GM18909 (cell line): Measurements from ENCODE around the gene ATP6V0D1.
"Not testable (repeated sequence)": the region's sequence is repeated elsewhere in the genome, so short reads cannot be mapped to it uniquely, and the experiment has no call there.

Experiments used
- ATAC-seq: cut with Tn5 transposase; IDR thresholded peaks from one replicate; pipeline ENCODE4 v1.9.1; 2021; ENCODE audit warnings: mild to moderate bottlenecking; ENCODE audit not compliant: unreplicated experiment, poor library complexity

ATP6V0D1 gene

DNA sequence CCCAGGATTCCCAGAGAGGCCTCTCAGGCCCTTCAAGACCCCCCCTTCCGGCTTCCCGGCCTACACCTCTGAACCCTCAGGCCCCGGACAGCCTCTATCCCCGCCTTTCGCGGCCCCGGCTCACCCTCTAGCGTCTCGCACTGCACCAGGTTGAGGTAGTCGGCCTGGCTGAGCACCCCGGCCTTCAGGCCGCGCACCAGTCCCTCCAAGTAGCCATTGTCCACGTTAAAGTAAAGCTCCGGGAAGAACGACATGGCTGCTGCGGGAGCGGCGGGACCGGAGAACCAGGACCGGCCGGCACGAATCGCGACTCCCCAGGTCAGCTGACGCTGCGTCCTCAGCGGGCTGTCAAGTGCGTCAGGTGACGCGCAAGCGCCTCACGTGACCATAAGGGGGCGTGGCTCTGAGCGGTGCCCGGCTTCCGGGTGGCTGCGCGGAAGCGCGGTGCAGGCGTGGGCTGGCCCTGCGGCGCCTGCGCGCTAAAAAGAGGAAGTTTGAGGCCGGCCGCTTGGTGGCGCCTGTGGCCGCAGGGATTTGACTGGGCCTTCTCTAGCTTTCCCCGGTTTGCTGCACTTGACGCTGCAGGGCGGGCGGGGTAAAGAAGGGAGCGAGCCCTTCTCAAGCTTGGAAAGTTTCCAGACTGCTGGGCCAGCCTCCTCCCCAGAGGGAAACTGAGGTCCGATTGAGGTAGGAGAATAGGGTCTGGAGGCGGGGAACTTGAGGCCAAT, at the start of gene ATP6V0D1:
ATP6V0D1 (minus strand) TSS at position 325 of the 728 bp plus-strand sequence; CDS start at position 254, 71 bp downstream.
- ATAC-seq = peak; percentile 93

- peak; percentile 38 for ATAC-seq
Measured at GRCh38 chr16:67530013-67530939, 49.3 kb upstream of the ATP6V0D1 start.

GRCh38 chr16:67529582-67530012, 48.6 kb upstream of the ATP6V0D1 start:
- ATAC-seq = no peak

DNA sequence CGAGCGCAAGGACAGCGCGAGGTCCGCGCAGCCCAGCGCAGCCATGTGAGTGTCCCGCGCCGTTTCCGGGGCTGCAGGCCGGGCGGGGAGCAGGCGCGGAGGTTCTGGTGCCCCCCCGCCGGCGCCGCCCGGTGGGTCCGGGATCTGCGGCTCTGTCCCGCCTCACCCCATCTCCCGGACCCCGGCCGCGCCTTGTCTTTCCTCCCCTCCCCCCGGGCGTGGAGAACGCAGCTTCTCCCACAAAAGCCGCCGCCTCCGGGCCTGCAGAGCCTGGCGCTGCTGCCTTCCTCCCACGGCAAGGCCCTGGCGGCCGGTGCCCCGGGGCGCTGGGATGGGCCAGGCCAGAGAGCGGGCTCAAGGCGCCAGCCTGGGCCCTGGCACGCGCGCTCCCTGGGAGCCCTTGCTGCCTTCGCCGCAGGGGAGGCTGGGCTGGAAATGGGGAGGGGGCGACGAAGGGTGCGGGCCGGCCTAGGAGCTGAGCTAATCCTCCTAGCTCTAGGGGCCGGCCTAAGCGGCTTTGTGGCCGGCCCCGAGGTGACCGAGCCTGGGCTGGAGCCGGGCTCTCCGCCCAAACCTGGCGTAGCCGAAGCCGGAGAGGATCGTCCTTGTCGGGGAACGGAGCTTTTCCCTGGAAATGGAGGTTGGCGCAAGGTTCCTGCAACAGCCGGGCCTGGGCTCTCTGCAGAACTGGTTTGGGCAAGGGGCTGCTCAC, 48.1 kb upstream of the ATP6V0D1 start:
- ATAC-seq = no peak

GRCh38 chr16:67528222-67528869, 47.4 kb upstream of the ATP6V0D1 start, which contains the start of gene RIPOR1:
TSS of gene RIPOR1 (plus strand) at chr16:67528829. CDS start at chr16:67538447, 9,618 bp downstream.
- peak; percentile 25 for ATAC-seq

DNA sequence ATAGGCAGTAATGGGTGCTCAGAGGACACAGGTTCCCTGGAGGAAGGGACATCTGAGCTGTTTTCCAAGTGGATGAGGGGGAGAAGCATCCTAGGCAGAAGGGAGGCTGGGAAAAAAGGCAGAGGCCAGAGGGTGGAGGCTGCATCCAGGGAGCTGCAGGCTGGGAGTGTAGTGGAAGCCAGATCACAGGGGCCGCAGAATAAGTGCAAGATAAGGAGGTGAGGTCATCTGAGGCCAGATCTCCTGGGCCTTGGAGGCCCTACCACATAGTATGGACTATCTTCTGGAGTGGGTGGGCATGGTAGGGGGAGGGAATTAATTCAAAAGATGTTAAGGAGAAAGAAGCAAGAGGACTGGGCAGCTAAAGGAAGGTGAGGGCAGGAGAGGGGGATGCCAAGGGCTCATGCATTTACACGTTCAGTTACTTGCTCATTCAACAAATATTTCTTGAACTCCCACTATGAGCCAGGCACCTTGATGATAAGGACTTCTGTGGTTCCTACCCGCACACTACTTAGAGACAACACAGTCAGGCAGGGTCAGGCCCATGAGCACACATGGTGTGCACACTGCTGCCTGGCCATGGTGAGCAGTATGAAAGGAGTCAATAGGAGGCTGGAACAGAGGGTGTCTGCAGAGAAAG, 45.3 kb upstream of the ATP6V0D1 start:
- no peak for ATAC-seq

DNA sequence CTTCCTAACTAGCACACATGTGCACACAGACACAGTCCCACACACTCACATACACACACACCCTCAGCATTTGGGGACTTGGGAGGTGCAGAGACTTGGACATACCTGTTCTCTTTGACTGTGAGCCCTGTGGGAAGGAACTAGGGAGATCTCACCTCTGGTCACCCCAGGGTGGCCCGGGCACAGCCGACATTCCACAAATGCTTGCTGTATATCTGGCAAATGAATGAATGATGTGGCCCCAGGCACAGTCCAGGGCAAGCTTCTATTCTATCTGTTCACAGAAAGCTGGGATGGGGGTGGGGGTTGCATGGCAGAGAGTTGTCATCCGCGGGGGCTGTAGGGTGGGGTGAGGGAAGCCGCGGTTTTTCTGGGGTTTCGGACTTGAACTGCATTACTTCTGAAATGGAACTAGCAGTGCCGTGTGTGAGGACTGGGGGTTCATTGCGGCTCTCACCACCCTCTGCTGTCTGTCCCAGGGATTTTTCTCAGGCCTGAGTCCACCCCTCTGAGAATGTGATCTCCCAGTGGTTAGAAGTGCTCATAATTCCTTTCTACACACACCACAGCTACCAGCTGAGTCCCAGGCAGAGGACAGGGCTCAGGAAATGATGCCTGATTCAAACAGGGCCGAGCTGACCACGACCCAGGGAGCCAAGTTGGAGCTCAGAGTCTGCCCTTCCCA, 44.4 kb upstream of the ATP6V0D1 start:
- ATAC-seq = no peak

DNA sequence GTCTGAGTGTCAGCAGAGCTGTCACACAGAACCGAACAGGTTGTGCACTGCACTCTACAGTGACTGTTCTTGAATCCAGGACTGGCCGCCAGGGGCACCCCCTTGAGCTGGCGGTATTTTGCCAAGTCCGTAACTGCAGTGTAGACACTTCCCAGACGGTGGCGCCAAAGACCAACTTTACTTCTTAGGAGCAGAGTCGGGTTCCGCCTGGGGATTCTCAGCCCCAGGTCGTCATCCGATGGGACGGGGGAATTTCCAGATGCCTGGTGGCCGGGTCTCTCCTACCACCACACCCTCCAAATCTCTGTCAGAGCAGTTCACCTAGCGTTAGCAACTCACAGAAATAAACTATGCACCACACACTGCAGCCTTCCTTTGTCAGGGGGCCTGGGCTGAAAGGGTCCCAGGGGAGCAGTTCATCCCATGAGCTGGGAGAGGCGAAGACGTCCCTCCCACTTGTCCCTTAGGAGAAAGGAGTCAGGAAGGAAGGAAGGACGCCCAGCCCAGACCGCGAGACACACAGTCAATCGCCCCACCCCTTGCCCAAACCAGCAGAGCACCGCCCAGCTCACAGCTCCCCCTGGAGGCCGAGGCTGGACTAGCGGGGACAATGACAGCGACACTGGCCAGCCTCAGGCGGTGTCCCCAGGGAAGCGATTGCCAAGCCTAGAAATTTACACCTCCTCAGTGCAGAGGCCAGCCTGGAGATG, 40.3 kb upstream of the ATP6V0D1 start:
- peak; percentile 70 for ATAC-seq

- ATAC-seq = no peak
Measured at GRCh38 chr16:67519242-67519641, 38.3 kb upstream of the ATP6V0D1 start.

- ATAC-seq = no peak
Measured at GRCh38 chr16:67518676-67519075, 37.7 kb upstream of the ATP6V0D1 start.

- no peak for ATAC-seq
Measured at GRCh38 chr16:67517661-67518423, 36.9 kb upstream of the ATP6V0D1 start.

- no peak for ATAC-seq
Measured at GRCh38 chr16:67517155-67517445, 36.1 kb upstream of the ATP6V0D1 start.

DNA sequence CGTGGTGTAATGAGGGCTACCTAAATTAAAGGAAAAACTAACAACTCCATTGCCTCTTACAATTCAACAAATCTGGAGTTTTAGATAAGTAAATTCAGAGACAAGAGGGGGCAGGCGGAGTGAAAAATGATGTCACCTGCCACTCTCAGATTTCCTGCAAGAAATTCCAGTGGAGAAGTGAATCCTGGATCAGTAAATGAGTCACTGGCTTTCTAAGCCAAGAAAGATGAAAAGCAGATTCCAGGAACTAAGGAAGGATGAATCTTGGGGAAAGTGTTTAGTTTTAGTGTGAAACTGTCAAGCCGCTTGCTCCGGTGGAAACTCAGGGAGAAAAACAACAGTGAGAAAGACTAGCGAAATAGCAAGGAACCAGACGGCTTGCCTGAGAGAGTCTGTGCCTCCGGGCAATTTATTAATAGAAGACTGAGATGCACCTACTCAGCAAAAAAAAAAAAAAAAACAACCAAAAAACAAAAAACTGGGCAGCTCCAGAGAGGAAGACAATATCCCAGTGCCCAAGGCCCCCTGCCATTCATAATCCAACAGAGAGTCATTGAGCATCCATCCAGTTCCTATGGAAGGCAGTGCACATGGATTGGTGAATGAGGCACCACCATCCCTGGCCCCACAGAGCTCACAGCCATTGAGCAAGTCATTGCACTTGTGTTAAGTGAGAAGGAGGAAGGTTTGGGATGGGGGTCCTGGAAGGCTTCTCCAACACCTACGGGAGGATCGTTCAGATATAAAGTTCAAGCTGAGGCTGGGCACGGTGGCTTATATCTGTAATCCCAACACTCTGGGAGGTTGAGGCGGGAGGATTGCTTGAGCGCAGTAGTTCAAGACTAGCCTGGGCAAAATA, 35.6 kb upstream of the ATP6V0D1 start:
- ATAC-seq = no peak

DNA sequence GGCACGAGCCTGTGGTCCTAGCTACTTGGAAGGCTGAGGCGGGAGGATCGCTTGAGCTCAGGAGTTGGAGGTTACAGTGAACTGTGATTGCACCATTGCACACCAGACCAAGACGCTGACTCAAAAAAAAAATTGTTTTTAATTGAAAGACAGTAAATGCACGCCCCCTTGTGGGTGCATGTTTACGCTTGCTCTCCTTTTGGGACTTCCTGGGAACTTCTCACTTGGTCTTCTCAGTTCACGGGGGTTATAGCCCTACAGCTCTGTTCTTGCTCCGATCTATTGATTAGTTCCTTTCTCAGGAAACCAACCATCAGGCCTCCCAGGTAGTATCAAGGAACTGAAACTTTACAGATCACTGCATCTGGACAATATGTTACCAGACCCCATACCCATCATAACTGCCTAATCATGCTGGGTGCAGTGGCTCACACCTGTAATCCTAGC, 33.4 kb upstream of the ATP6V0D1 start:
- peak; percentile 59 for ATAC-seq

DNA sequence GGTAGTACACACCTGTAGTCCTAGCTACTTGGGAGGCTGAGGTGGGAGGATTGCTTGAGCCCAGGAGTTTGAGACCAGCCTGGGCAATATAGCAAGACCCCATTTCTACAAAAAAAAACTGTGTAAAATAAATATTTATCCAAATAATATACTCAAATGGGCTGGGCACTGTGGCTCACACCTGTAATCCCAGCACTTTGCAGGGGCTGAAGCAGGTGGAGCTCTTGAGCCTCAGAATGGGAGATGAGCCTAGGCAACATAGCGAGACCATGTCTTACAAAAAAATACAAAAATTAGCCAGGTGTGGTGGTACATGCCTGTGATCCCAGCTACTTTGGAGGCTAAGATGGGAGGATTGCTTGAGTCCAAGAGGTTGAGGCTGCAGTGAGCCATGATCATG, 32.9 kb upstream of the ATP6V0D1 start:
- ATAC-seq = not testable (repeated sequence)

DNA sequence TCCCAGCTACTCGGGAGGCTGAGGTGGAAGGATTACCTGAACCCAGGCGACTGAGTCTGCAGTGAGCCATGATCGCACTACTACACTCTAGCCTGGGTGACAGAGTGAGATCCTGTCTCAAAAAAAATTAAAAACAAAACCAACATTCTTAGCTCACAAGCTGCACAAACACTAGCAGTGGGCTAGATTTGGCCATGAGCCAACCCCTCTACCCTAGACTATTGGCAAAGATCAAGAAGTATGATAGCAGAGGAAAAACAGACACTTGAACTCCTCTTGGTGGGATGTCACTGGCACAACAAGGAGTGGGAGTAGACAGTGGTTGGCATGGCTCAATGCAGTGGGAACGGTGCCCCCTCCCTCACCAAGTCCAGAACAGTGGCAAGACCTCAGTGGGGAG, 28.1 kb upstream of the ATP6V0D1 start:
- no peak for ATAC-seq

- ATAC-seq = no peak
Measured at GRCh38 chr16:67506468-67506867, 25.5 kb upstream of the ATP6V0D1 start.
